Subcutaneous abdominal adipose tissue (tissue), 5 donors: Measurements from ENCODE around the gene U2AF2.

Source experiments
- H3K27ac ChIP-seq: one replicate; pipeline ENCODE4 v1.7.0; 2013; ENCODE audit warnings: low read depth, mild to moderate bottlenecking, inconsistent platforms, low read length, moderate library complexity
- H3K27me3 ChIP-seq, 5 donors: one replicate each; pipeline ENCODE4 v1.7.0; 2013; ENCODE audit warnings: low read length in 5 of 5, inconsistent platforms in 1 of 5; ENCODE audit not compliant: control insufficient read depth in 5 of 5, insufficient read depth in 4 of 5
- H3K36me3 ChIP-seq, 5 donors: one replicate each; pipeline ENCODE4 v1.7.0; 2013; ENCODE audit warnings: low read length in 5 of 5; ENCODE audit not compliant: control insufficient read depth in 5 of 5, insufficient read depth in 5 of 5
- H3K4me1 ChIP-seq, 5 donors: one replicate each; pipeline ENCODE4 v1.7.0; 2013; ENCODE audit warnings: low read length in 5 of 5, mild to moderate bottlenecking in 3 of 5, moderate library complexity in 1 of 5; ENCODE audit not compliant: control insufficient read depth in 5 of 5, insufficient read depth in 5 of 5
- H3K4me3 ChIP-seq, 5 donors: one replicate each; pipeline ENCODE4 v1.7.0; 2013; ENCODE audit warnings: low read length in 5 of 5, low read depth in 1 of 5
- H3K9ac ChIP-seq, 5 donors: one replicate each; pipeline ENCODE4 v1.7.0; 2013; ENCODE audit warnings: low read length in 5 of 5, mild to moderate bottlenecking in 4 of 5, moderate library complexity in 3 of 5
- H3K9me3 ChIP-seq, 5 donors: one replicate each; pipeline ENCODE4 v1.7.0; 2013; ENCODE audit warnings: low read length in 5 of 5; ENCODE audit not compliant: control insufficient read depth in 5 of 5
- donor health status: healthy.
- donor health status: healthy.
- donor health status: healthy.
- donor health status: healthy.
- donor health status: healthy.

U2AF2 gene

DNA sequence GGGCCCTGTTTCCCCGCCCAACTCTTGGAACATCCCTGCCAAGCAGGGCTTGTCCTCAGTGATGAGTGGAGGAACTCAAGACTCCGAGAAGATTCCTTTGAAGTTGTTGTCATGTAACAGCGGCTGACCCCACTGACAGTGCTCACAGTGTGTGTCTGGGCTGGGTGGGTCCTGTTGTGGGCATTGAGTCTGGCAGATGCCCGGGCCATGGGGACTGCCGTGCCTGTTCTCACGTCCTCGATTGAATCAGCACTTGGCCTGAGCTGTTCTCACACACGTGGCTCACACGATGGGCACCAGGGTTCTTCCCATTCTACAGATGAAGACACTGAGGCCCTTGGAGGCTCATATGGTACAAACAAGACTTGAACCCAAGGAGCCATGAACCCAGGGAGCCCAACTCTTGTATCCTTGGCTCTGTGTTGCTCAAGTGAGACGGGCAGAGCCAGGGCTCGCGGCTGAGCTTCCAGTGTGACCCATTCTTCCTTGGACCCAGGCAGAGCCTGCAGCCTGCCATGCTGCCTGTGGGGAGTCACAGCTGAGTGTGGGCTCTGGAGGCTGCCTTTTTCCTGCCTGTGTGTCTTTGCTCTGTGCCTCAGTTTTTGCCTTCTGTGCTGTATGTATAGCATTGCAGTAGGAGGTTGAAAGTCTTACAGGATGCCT lies 11.6 kb downstream of the U2AF2 start:
- Histone ChIP-seq H3K27me3 (no peaks in the 10 kb centered on the region), H3K27ac (no peak overlapping the region), H3K36me3 (peaks cover 0 to 96% (median 88%) of the 10 kb centered on the region in 5 donors), H3K4me1 (peaks cover 0 to 3% (median 0%) of the 10 kb centered on the region in 5 donors), H3K9me3 (no peaks in the 10 kb centered on the region), H3K4me3 (no peak overlapping the region), H3K9ac (no peak overlapping the region)

DNA sequence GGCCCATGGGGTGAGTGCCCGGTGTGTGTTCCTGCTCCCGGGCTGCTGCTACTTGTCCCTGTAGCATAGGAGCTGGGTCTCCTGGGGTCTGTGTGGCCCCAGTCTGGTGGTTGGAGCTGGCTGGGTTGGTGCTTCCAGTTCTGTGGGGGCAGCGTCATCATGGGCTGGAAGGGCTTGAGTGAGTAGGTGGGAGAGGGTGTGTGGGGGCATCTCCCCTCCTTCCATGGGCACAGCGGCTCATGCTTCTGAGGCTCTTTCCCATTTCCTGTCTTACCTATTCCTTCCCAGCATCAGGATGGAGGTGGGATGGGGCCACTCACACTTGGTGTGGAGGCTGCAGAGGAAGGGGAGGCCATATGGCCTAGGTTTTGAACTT lies 12.2 kb downstream of the U2AF2 start:
- H3K4me3 ChIP-seq: no peak overlapping the region
- no peak overlapping the region for H3K27ac ChIP-seq
- H3K4me1 ChIP-seq: peaks cover 0 to 3% (median 0%) of the 10 kb centered on the region in 5 donors
- no peak overlapping the region for H3K9ac ChIP-seq
- no peaks in the 10 kb centered on the region for H3K27me3 ChIP-seq
- peaks cover 0 to 92% (median 83%) of the 10 kb centered on the region in 5 donors for H3K36me3 ChIP-seq
- H3K9me3 ChIP-seq: no peaks in the 10 kb centered on the region

DNA sequence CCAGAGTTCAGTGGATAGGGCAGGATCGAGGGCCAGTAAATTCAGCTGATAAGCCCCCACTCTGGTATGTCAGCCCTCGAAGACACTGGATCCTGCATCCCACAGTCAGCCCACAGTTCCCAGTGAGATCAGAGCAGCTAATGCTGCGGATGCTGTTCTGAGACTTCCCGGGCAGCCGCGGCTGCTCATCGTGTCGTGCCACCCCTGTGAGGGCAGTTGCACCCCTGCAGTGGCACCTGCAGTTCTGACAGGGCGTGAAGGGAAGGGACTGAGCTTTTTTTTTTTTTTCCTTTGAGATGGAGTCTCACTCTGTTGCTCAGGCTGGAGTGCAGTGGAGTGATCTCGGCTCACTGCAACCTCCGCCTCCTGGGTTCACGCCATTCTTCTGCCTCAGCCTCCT lies 12.7 kb downstream of the U2AF2 start:
- no peak overlapping the region for H3K9ac ChIP-seq
- no peaks in the 10 kb centered on the region for H3K27me3 ChIP-seq
- no peaks in the 10 kb centered on the region for H3K9me3 ChIP-seq
- H3K36me3 ChIP-seq: peaks cover 0 to 88% (median 80%) of the 10 kb centered on the region in 5 donors
- H3K4me1 ChIP-seq: peaks cover 0 to 3% (median 0%) of the 10 kb centered on the region in 5 donors
- H3K27ac ChIP-seq: no peak overlapping the region
- H3K4me3 ChIP-seq: no peak overlapping the region

DNA sequence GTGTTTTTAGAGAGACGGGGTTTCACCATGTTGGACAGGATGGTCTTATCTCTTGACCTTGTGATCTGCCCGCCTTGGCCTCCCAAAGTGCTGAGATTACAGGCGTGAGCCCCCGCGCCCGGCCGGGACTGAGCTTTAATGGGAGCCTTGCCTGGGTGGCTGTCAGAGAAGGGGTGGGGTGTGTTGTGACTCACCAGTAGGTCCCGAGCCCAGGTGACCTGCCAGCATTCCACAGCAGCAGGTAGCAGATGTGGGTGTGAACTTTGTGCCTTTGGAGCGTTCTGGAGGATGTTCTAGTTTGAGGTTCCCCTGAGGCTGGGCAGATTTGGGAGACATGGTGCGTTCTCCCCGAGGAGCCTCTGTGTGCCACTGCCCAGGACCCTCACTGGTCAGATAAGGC lies 13.1 kb downstream of the U2AF2 start:
- no peak overlapping the region for H3K27ac ChIP-seq
- H3K36me3 ChIP-seq: peaks cover 0 to 84% (median 76%) of the 10 kb centered on the region in 5 donors
- no peak overlapping the region for H3K9ac ChIP-seq
- no peak overlapping the region for H3K4me3 ChIP-seq
- H3K9me3 ChIP-seq: no peaks in the 10 kb centered on the region
- no peaks in the 10 kb centered on the region for H3K27me3 ChIP-seq
- peaks cover 0 to 3% (median 0%) of the 10 kb centered on the region in 5 donors for H3K4me1 ChIP-seq

DNA sequence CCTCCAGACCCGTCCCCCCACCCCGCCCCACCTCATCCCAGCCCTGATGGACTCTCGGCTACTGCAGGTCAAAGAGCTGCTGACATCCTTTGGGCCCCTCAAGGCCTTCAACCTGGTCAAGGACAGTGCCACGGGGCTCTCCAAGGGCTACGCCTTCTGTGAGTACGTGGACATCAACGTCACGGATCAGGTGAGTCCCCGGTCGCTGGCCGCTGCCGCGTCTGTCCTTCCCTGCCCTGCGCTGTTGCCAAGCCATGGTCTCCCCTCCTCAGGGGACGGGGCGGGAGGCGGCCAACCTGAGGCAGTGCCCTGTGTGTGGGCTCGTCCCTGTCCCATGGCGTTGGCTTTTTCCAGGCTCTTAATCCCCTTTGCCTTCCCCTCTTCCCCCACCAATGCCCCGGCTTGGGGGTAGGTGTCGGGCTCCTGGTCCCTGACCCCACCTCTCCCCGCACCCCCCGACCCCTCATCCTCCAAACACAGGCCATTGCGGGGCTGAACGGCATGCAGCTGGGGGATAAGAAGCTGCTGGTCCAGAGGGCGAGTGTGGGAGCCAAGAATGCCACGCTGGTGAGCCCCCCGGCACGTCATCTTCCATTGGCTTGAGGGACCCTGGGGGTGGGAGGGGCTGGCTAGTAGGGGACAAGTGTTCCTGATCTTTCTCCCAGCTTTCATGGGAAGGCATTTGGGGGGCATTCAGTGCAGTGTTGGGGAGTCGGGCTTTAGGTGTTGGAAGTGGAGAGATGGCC lies 13.9 kb downstream of the U2AF2 start:
- no peaks in the 10 kb centered on the region for H3K27me3 ChIP-seq
- no peaks in the 10 kb centered on the region for H3K9me3 ChIP-seq
- peaks cover 0 to 3% (median 0%) of the 10 kb centered on the region in 5 donors for H3K4me1 ChIP-seq
- H3K9ac ChIP-seq: no peak overlapping the region
- no peak overlapping the region for H3K27ac ChIP-seq
- peaks cover 0 to 79% (median 71%) of the 10 kb centered on the region in 5 donors for H3K36me3 ChIP-seq
- no peak overlapping the region for H3K4me3 ChIP-seq

DNA sequence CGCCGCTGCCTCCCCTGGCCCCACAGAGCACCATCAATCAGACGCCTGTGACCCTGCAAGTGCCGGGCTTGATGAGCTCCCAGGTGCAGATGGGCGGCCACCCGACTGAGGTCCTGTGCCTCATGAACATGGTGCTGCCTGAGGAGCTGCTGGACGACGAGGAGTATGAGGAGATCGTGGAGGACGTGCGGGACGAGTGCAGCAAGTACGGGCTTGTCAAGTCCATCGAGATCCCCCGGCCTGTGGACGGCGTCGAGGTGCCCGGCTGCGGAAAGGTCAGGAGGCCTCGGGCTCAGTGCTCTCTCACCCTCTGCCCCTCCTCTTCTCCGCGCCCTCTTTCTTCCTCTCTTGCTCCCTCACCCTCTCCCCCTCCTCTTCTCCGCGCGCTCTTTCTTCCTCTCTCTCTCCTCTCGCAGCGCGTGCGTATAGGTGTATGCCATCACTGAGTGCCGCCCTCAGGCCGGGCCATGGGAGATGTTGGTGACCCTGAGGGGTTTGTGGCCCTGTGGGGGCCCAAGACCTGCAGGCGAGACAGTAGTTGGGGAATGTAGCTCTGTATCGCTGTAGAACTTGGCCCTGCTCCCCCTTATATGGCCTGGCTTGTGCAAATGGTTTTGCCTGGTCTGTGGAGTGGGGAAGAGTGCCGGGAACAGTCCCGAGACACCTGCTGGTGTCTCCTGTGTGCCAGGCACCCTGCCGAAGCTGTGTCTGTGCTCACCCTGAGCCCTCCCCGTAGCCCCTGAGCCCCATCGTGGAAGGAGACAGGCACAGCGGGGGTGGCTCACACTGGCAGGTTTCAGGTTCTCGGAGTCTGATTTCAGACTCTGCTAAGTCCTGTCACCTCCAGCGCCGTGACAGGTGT lies 14.8 kb downstream of the U2AF2 start:
- no peak overlapping the region for H3K27ac ChIP-seq
- H3K4me3 ChIP-seq: no peak overlapping the region
- H3K27me3 ChIP-seq: no peaks in the 10 kb centered on the region
- H3K9me3 ChIP-seq: no peaks in the 10 kb centered on the region
- H3K36me3 ChIP-seq: peaks cover 0 to 71% (median 62%) of the 10 kb centered on the region in 5 donors
- peaks cover 0 to 6% (median 5%) of the 10 kb centered on the region in 5 donors for H3K4me1 ChIP-seq
- H3K9ac ChIP-seq: no peak overlapping the region

DNA sequence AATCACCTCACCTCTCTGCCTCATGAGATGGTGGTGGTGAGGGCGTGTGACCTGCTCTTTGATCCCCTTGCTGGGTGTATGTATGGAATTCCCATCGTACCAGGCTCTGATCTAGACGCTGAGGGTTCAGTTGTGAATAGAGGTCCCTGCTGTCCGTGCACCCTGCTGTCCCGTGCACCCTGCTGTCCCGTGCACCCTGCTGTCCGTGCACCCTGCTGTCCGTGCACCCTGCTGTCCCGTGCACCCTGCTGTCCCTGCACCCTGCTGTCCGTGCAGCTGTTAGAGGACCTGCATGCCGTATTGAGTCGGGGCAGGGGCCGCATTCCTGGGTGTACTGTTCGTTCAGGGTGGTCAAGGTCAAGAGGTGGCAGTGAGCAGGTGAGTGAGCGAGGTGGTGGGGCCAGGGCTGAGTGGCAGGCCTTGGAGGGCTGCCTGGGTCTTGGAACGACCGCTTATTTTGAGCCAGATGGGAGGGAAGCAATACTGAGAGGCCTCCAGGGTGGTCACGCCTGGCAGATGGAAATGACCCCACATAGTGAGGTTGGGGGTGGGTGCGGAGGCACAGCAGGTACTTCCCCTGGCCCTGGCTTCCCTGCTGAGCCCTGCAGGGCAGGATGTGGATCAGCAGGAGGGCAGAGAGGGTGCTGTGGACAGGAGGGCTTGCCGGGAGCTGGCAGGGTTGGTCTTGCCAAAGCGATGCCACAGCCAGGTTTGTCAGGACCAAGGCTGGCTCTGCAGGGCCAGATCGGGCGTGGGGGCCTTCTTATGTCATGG lies 15.6 kb downstream of the U2AF2 start:
- Histone ChIP-seq H3K27ac (no peak overlapping the region), H3K4me1 (peaks cover 0 to 9% (median 7%) of the 10 kb centered on the region in 5 donors), H3K27me3 (no peaks in the 10 kb centered on the region), H3K9me3 (no peaks in the 10 kb centered on the region), H3K4me3 (no peak overlapping the region), H3K36me3 (peaks cover 0 to 63% (median 56%) of the 10 kb centered on the region in 5 donors), H3K9ac (no peak overlapping the region)

DNA sequence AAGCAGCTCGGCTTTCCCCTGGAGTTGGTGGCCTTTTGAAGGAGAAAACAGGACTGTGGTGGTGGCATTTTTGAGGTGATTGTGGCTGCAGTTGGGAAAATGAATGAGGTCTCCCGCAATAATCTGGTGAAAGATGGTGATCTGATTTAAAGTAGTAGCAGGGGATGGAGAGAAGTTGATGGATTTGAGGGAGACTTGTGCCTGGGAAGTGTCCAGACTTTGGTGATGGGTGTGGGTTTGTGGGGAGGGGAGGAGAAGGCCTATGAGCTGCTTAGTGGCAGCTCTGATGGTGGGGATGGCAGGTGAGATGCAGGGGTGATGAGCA lies 16.2 kb downstream of the U2AF2 start:
- Histone ChIP-seq H3K27me3 (no peaks in the 10 kb centered on the region), H3K4me1 (peaks cover 2 to 15% (median 12%) of the 10 kb centered on the region in 5 donors), H3K4me3 (no peak overlapping the region), H3K9me3 (no peaks in the 10 kb centered on the region), H3K36me3 (peaks cover 0 to 58% (median 52%) of the 10 kb centered on the region in 5 donors), H3K27ac (no peak overlapping the region), H3K9ac (no peak overlapping the region)

DNA sequence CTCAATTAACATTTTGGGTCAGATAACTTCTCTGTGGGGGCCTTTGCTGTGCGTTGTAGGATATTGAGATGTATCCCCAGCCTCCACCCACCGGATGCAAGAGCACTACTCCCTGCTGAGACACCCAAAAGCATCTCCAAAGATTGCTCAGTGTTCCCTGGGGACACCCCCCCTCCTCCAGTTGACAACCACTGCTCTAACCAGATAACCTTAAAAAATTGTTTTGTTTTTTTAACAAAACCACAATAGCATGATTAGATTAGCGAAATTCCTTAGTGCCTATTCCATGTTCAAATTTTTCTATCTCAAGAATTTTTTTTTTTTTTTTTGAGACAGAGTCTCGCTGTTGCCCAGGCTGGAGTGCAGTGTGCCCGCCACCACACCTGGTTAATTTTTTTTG lies 17.6 kb downstream of the U2AF2 start:
- no peak overlapping the region for H3K4me3 ChIP-seq
- H3K9ac ChIP-seq: no peak overlapping the region
- no peaks in the 10 kb centered on the region for H3K27me3 ChIP-seq
- peaks cover 0 to 44% (median 38%) of the 10 kb centered on the region in 5 donors for H3K36me3 ChIP-seq
- peaks cover 9 to 29% (median 26%) of the 10 kb centered on the region in 5 donors for H3K4me1 ChIP-seq
- no peak overlapping the region for H3K27ac ChIP-seq
- H3K9me3 ChIP-seq: no peaks in the 10 kb centered on the region
